WI38 (cell line): ENCODE measurements around the gene METTL21A.

Source experiments
- H3K4me3 ChIP-seq: 2 replicates; pipeline ENCODE4 v1.5.1; 2011; ENCODE audit warnings: low read depth, mild to moderate bottlenecking, control low read depth, low read length
- TF ChIP-seq, protein P1 (sequence below): IDR thresholded peaks from 2 replicates; pipeline ENCODE4 v1.5.1; 2012; ENCODE audit warnings: low read depth, mild to moderate bottlenecking, control low read depth, low read length

Gene METTL21A

DNA sequence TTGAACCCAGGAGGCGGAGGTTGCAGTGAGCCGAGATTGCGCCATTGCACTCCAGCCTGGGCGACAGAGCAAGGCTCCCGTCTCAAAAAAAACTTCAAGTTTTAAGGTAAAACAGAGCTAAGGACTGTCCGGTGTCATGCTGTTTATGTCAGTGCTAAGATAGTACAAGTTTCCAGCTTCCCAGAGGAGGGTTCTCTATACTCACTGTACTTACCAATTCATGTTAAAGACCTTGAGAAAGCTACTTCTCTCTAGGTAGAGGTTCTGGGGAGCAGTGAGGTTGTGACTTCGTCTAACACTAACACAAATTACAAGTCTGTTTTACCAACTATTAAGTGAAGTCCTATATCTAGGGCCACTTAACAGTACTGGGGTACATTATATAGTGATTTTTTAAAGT, 18.8 kb downstream of the METTL21A start:
- no peak overlapping the region for H3K4me3 ChIP-seq
- TF ChIP-seq, protein P1, sequence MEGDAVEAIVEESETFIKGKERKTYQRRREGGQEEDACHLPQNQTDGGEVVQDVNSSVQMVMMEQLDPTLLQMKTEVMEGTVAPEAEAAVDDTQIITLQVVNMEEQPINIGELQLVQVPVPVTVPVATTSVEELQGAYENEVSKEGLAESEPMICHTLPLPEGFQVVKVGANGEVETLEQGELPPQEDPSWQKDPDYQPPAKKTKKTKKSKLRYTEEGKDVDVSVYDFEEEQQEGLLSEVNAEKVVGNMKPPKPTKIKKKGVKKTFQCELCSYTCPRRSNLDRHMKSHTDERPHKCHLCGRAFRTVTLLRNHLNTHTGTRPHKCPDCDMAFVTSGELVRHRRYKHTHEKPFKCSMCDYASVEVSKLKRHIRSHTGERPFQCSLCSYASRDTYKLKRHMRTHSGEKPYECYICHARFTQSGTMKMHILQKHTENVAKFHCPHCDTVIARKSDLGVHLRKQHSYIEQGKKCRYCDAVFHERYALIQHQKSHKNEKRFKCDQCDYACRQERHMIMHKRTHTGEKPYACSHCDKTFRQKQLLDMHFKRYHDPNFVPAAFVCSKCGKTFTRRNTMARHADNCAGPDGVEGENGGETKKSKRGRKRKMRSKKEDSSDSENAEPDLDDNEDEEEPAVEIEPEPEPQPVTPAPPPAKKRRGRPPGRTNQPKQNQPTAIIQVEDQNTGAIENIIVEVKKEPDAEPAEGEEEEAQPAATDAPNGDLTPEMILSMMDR, result no peak

DNA sequence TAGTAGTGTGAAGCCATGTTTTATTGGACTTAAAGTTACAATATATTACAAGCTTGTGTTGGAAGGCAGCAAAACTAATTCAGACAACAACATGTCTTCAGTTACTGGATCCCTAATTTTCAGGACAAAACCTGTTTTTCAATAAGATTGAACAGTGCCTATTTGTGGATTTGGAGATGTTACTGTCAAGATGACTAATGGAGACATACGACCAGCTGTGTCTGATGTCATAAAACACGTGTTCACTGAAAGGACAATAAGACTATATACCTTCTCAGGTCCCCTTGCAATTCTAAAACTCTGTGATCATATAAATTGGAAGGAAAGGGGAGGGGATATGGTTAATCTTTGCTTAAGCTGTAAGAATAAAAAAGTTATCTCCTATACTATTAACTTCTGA, 21.7 kb downstream of the METTL21A start:
- no peak overlapping the region for H3K4me3 ChIP-seq
- TF ChIP-seq, protein P1, result no peak

DNA sequence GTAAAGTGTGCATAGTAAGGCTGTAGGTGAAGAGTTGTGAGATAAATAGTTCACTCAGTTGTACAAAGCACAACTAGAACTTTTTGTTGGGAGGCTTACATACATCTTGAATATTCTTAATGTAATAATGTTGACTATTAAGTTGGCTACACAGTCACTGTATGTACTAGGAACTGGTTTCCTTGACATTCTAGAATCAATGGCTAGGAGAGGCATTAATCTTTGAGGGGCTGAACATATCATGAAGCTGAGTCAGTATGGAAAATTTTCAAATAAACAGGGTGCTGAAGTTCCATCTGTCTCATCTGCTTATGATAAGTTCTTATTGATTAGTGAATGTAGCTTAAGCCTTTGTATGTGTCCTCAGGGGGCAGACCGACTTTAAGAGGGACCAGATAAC, 23.4 kb downstream of the METTL21A start:
- TF ChIP-seq, protein P1, result no peak
- H3K4me3 ChIP-seq, result no peak overlapping the region

DNA sequence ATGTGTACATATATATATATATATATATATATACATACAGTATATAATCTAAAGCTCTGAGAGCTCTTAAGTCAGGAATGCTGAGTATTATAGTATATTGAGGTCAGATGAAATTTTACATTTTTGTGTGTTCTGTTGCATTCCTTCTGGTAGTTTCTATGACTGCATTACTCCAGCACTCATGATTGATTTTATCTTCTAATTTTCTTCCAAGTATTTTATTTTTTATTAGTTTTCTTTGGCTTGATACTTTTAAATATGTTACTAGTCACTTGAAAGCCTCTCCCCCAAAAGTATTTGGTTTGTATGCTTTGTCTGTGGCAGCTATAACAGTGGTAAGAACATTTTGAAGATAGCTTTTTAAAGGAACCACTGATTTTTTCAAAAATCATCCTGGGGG, 25.0 kb downstream of the METTL21A start:
- TF ChIP-seq, protein P1, result no peak

DNA sequence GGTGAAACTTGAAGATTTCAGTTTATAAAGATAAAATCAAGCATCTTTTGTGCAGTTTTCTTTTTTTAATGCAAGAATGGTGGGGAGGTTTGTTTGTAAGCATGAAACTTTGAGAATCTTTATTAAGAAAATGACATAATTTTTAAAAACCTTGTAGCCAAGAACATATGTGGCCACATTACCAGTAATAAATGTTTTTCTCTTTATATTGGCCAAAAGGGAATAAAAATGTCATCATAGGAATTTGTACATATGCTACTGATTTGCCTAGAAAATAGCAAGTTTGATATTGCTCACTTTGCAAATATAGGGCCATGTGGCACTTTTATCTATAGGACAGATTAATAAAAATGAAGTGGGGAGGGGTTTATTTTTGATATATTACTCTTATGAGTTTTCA, 25.6 kb downstream of the METTL21A start:
- TF ChIP-seq, protein P1, result no peak

More for the DNA sequence above, 25.0 kb downstream of the METTL21A start:
- H3K4me3 ChIP-seq, result no peak overlapping the region

DNA sequence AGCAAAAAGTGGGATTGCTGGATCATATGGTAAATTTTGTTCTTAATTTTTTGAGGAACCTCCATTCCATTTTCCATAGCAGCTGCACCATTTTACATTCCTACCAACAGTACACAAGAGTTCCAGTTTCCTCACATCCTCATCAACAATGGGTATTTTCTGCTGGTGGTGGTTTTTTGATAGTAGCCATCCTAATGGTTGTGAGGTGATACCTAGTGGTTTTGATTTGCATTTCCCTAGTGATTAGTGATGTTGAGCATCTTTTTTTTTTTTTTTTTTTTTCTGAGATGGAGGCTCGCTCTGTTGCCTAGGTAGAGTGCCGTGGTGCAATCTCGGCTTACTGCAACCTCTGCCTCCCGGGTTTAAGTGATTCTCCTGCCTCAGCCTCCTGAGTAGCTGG, 30.5 kb downstream of the METTL21A start:
- TF ChIP-seq, protein P1, result no peak
- H3K4me3 ChIP-seq, result no peak overlapping the region

More for the DNA sequence above, 25.6 kb downstream of the METTL21A start:
- no peak overlapping the region for H3K4me3 ChIP-seq

DNA sequence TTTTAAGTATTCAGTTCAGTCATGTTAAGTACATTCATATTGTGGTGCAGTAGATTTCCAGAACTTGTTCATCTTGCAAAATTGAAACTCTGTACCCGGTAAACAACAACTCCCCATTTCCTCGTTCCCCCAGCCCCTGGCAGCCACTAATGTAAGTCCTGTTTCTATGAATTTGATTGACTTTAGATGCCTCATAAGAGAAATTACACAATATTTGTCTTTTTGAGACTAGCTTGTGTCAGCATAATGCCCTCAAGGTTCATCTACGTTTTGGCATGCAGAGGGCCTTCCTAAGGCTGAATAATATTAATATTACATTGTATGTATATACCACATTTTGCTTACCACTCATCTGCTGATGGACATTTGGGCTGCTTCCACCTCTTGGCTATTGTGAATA, 30.9 kb downstream of the METTL21A start:
- no peak overlapping the region for H3K4me3 ChIP-seq
- TF ChIP-seq, protein P1, result no peak
